Measurements from ENCODE around the gene NR0B2.
"Not testable (repeated sequence)": the region's sequence is repeated elsewhere in the genome, so short reads cannot be mapped to it uniquely, and the experiment has no call there.

The NR0B2 gene

DNA sequence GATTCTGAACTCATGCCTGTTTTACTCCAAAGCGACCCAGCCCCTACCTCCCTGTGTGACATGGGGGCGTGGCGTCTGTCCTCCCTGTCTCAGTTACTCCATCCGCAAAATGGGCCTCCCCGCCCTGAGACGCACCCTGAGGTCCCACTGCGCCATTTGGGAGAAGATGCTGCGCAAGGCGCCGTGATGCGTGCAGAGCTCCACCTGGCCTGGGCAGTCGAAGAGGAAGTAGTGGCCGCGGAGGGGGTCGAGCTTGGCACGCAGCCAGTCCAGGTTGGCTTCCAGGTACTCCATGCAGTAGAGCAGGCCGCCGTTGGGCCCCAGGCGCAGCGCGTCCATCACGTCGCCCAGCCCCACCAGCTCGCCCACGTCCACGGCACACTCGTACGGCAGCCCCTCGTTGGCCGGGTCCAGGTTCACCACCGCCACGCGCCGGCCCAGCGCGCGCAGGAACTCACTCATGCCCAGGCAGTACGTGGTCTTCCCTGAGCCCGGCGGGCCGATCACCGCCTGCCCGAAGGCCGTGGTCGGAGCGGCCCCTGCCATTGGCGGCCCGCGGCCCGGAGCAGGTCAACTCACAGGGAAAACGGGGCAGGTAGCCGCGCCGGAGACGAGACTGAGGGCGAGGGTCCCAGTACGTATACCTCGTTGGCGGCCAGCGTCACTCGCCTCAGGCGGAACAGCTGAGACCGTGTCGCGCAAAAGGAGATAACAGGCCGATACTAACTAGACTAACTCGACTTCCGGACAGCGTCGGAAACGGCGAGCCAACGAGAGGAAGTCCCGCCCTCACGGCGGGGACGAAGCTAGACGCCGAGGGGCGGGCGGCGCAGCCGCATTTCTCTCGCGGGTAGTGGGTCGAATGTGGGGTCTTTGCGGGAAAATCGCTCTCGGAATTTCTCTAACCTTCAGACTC lies 24.0 kb downstream of the NR0B2 start, which contains the start of gene GPN2:
TSS of gene GPN2 (minus strand) at position 733 of the 916 bp plus-strand sequence. CDS start at position 546, 187 bp downstream.
- DNase-seq (ENCODE audit: low spot score), result peak; percentile 77

DNA sequence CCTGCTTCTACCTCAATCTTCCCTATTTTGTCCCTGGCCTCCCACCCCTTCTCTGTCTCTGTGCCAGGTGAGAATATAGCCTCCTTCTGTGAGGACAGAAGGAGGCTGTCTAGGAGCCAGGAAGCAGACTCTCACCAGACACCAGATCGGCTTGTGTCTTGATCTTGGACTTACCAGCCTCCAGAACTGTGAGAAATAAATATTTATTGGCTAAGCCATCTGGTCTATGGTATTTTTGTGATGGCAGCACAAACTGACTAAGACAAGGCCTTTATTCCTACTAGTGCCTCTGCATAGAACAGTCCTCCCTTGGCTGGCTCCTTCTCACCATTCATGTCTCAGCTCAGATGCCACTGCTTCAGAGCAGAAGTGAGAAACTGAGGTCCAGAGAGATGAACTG lies 25.5 kb downstream of the NR0B2 start:
- no peak for DNase-seq (ENCODE audit: low spot score)

DNA sequence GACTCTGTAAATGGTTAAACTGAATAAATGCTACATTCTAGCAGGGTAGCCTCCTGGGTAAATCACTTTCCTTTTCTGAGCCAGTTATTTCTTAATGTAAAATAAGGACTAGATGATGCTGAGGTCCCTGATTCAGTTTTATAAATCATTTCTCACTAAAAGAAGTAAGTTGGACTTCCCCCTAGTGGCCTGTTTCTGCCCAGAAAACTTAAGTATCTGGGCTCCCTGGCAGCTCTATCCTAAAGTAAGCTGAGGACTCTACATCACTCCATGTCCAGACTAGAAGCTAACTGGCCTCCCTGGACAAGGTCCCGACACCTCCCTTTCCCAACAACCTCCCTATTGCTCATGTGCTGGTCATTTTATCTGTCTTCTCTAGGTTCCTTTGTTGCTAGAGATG lies 26.6 kb downstream of the NR0B2 start:
- DNase-seq (ENCODE audit: low spot score), result peak; percentile 22

- DNase-seq (ENCODE audit: low spot score), result no peak
Observed at GRCh38 chr1:26882696-26883463, 30.9 kb downstream of the NR0B2 start.

DNA sequence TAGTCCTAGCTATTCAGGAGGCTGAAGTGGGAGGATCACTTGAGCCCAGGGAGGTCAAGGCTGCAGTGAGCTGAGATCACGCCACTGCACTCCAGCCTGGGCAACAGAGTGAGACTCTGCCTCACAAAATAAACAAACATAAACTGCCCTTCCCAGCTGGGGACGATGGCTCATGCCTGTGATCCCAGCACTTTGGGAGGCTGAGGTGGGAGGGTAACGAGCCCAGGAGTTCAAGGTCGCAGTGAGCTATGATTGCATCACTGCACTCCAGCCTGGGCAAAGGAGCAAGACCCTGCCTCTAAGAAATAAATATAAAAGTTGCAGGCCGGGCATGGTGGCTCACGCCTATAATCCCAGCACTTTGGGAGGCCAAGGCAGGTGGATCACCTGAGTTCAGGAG lies 32.2 kb downstream of the NR0B2 start:
- not testable (repeated sequence) for DNase-seq (ENCODE audit: low spot score)

DNA sequence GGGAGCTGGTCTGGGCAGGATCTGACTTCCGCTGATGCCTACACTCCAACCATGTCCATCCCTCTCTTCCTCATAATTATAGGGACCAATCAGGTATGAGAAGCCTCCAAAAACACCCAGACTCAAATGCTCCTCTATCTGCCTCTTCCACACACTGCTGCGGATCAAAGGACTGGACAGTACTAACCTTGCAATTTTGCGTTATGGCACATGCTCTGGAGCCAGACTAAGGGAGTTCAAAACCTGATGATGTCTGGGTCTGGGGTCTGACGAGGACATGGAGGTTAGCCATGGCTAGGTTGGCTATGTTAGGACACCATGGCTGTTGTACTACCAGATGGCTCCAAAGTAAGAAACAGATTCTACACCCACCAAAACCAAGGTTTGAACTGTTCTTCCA lies 34.0 kb downstream of the NR0B2 start:
- DNase-seq (ENCODE audit: low spot score), result no peak

GRCh38 chr1:26877326-26877725 lies 36.4 kb downstream of the NR0B2 start:
- no peak for DNase-seq (ENCODE audit: low spot score)

DNA sequence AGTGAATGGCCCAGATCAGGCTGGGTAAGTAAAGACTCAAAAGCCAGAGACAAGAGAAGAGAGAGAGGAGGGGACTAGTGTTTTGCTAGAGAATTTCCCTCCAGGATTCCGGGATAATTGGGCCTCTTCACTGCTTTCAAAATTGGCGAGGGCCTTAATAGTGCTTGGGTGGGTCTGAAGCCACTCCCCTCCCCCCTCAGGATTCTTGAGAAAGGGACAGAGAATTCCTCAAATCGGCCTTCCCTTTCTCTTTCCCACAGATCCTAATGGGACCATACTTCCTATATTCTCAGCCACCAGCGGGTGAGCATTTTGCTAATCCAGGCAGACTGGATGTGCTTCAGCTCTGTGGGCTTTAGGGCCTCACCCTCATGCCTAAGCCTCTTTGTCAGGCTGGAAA lies 38.9 kb downstream of the NR0B2 start:
- DNase-seq (ENCODE audit: low spot score), result no peak

GRCh38 chr1:26873097-26873496 lies 40.7 kb downstream of the NR0B2 start:
- DNase-seq (ENCODE audit: low spot score), result not testable (repeated sequence)

GRCh38 chr1:26864610-26865480 lies 48.9 kb downstream of the NR0B2 start:
- peak; percentile 95 for DNase-seq (ENCODE audit: low spot score)

- no peak for DNase-seq (ENCODE audit: low spot score)
Observed at GRCh38 chr1:26863685-26864077, 50.1 kb downstream of the NR0B2 start.

DNA sequence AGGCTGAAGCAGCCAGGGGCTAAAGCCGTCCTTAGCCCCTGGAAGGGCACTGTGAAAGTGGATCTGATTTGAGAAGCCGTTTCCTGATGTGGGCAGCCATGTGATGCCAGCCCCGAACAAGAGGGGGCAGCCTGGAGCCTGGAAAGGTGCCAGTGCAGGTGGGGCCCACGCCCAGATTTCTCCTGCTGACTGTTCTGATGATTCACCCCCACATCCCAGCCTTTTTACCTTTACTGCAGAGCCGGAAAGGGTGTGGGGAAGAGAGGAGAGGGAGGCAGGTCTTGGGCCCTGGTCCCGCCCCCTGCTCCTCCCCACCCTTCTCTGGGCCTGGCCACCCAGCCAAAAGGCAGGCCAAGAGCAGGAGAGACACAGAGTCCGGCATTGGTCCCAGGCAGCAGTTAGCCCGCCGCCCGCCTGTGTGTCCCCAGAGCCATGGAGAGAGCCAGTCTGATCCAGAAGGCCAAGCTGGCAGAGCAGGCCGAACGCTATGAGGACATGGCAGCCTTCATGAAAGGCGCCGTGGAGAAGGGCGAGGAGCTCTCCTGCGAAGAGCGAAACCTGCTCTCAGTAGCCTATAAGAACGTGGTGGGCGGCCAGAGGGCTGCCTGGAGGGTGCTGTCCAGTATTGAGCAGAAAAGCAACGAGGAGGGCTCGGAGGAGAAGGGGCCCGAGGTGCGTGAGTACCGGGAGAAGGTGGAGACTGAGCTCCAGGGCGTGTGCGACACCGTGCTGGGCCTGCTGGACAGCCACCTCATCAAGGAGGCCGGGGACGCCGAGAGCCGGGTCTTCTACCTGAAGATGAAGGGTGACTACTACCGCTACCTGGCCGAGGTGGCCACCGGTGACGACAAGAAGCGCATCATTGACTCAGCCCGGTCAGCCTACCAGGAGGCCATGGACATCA lies 50.7 kb downstream of the NR0B2 start, which contains the start of gene SFN:
TSS of gene SFN (plus strand) at position 369 of the 904 bp plus-strand sequence. CDS start at position 433, 64 bp downstream.
- DNase-seq (ENCODE audit: low spot score), result peak; percentile 71

DNA sequence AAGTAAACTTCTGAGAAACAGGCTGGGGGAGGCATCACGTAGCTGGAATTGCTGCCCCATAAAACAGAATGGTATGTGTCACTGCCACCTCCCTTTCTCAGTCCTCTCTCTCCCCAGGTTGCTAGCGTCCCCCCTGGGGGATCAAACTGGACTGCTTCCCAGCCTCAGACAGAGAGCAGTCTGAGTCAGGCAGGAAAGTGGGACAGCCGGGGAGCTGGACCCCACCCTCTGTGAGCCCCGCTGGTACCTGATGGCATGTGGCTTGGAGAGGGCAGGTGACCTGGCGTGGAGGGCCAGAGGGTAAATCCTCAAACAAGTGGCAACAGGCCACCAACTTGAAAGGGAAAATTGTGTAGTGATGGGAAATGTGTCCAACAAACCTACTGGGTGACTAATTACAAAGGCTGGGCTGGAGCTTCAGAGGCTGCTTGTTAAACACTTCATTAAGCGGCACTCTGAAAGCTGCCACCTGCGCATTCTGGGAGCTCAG lies 51.8 kb downstream of the NR0B2 start:
- no peak for DNase-seq (ENCODE audit: low spot score)

Data from CD4-positive, alpha-beta T cell treated with Interleukin-15 for 4 hours (primary cell).